Naive B cell (primary cell): ENCODE measurements around the gene ARHGEF1. TPM values are rescaled to one million over a fixed set of nuclear protein-coding genes. Genes with fewer than 3 reads are reported as not detected.

ENCODE experiments used
- ATAC-seq, 2 donors: fragments of 150-1000 bp; cut with Tn5 transposase; 2 replicates each; pipeline ENCODE4 v1.10.0; 2021; ENCODE audit warnings: low read depth in 2 of 2, mild to moderate bottlenecking in 2 of 2, moderate library complexity in 2 of 2
- DNase-seq: peaks from one replicate; pipeline ENCODE4 v3.0.0; 2022
- H3K27ac Mint-ChIP-seq, 6 donors: one replicate each; pipeline ENCODE4 v1.8.0; 2020 to 2022; ENCODE audit warnings: mild to moderate bottlenecking in 6 of 6, mixed read lengths in 6 of 6, moderate library complexity in 5 of 6, inconsistent platforms in 2 of 6
- H3K27me3 Mint-ChIP-seq, 3 donors: one replicate each; pipeline ENCODE4 v1.8.0; 2021 to 2022; ENCODE audit warnings: mixed read lengths in 3 of 3, mild to moderate bottlenecking in 1 of 3
- H3K36me3 Mint-ChIP-seq, 2 donors: one replicate each; pipeline ENCODE4 v1.8.0; 2020 to 2022; ENCODE audit warnings: mixed read lengths in 2 of 2, inconsistent platforms in 1 of 2, mild to moderate bottlenecking in 1 of 2
- H3K4me1 Mint-ChIP-seq, 3 donors: one replicate each; pipeline ENCODE4 v1.8.0; 2020 to 2022; ENCODE audit warnings: mixed read lengths in 3 of 3, inconsistent platforms in 1 of 3, mild to moderate bottlenecking in 1 of 3, moderate library complexity in 1 of 3
- H3K4me3 Mint-ChIP-seq, 8 donors: one replicate each; pipeline ENCODE4 v1.8.0; 2020 to 2022; ENCODE audit warnings: mild to moderate bottlenecking in 8 of 8, mixed read lengths in 8 of 8, moderate library complexity in 8 of 8, inconsistent platforms in 2 of 8
- H3K9me3 Mint-ChIP-seq, 7 donors: one replicate each; pipeline ENCODE4 v1.8.0; 2020 to 2022; ENCODE audit warnings: mixed read lengths in 7 of 7, mild to moderate bottlenecking in 5 of 7, inconsistent platforms in 2 of 7, moderate library complexity in 1 of 7
- polyA plus RNA-seq, 6 donors: library from polyadenylated mRNA; unstranded; fragments of 300-500 nt; fragmentation: Illumina TruSeq; gene quantifications; one replicate each; pipeline ENCODE4 v1.2.3, GENCODE V29; 2021; ENCODE audit warnings: low read depth in 6 of 6

Gene ARHGEF1, protein sequence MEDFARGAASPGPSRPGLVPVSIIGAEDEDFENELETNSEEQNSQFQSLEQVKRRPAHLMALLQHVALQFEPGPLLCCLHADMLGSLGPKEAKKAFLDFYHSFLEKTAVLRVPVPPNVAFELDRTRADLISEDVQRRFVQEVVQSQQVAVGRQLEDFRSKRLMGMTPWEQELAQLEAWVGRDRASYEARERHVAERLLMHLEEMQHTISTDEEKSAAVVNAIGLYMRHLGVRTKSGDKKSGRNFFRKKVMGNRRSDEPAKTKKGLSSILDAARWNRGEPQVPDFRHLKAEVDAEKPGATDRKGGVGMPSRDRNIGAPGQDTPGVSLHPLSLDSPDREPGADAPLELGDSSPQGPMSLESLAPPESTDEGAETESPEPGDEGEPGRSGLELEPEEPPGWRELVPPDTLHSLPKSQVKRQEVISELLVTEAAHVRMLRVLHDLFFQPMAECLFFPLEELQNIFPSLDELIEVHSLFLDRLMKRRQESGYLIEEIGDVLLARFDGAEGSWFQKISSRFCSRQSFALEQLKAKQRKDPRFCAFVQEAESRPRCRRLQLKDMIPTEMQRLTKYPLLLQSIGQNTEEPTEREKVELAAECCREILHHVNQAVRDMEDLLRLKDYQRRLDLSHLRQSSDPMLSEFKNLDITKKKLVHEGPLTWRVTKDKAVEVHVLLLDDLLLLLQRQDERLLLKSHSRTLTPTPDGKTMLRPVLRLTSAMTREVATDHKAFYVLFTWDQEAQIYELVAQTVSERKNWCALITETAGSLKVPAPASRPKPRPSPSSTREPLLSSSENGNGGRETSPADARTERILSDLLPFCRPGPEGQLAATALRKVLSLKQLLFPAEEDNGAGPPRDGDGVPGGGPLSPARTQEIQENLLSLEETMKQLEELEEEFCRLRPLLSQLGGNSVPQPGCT
- polyA plus RNA-seq, result 100 to 1,000 TPM; 110 to 220 (median 122) TPM

DNA sequence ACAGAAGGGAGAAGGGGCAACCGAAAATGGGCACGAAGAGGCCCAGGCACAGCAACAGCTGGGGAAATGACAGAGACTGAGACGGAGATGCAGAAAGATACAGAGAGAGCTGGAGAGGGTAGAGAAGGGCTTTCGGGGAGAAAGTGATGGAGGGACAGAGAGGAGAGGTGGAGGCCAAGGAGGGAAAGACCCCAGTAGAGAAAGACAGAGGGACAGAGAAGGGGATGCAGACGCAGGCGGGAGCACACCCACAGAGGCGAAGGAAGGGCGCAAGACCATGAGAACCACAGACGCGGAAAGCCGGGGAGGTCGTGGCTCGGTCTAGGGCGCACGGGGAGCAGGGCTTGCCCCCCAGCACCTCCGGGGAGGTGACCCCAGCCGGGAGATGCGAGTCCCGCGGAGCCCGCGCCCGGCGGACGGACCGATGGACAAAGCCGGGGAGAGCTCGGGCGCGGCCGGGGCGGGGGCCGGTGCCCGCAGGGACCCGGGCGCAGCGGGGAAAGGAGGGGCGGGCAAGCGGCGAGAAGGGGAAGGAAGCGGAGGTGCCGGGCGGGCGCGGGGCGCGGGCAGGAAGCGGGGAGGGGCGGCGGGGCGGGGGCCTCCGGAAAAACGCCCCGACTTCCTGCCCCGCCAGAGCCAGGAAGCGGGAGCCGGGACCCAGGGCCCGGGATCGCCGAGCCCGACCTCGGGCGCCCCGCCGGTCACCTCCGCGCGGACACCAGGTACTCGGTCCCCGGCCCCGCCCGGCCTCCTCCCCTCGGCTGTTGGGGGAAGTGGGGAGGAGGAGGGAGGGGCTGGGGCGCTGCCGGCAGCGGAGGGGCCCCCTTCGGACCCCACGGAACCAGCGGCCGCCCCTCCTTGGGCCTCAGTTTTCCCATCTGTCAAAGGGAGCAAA, at the start of gene ARHGEF1:
Gene ARHGEF1, plus strand, starts transcription at position 617 of the 895 bp plus-strand sequence. CDS start 4,899 bp downstream, outside the sequence.
- Mint-ChIP-seq H3K4me3 (peak within 1 kb of the TSS; percentile 92 to 100 (median 100)), H3K27me3 (no peaks in the 10 kb centered on the region), H3K9me3 (no peaks in the 10 kb centered on the region), H3K36me3 (peaks cover 0 to 19% of the 10 kb centered on the region in 2 donors), H3K4me1 (peaks cover 58 to 72% (median 68%) of the 10 kb centered on the region in 3 donors), H3K27ac (peak within 1 kb of the TSS; percentile 83 to 100 (median 100))
- peak; percentile 80 for DNase-seq
- ATAC-seq, result peak; percentile 21 to 25

DNA sequence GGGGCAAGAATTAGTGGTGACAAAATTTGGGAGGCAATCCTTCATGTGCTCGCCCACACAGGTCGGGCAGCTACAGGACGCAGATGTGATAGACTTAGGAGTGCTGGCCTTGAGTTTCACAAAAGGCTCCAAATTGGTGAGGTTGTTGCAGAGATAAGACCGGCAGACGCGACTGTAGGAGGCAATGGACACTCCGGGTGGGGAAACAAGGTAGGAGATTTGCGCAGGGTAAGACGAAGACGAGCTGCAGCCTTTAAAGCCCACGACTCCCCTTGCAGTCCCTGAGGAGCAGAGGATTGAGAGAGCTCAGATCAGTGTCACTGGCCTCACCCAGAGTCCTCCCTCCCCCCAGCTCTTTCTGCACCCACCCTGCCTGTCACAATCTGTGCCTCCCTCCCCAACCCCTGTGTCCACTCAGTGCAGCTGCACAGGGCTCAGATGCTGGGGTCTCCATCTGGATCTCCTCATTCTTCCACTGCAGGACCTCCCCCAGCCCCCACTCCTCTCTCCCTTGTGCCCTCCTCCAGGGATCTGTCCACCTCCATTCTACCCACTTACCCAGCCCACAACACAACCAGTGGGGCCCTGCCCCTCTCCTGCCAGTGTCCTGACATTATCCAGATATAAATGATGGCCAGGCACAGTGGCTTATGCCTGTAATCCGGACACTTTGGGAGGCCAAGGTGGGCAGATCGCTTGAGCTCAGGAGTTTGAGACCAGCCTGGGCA, 44.8 kb upstream of the ARHGEF1 start:
- H3K27ac Mint-ChIP-seq, result peak overlapping the region in 1 of 6 donors; percentile 82
- DNase-seq (no peak), ATAC-seq (no peak)

DNA sequence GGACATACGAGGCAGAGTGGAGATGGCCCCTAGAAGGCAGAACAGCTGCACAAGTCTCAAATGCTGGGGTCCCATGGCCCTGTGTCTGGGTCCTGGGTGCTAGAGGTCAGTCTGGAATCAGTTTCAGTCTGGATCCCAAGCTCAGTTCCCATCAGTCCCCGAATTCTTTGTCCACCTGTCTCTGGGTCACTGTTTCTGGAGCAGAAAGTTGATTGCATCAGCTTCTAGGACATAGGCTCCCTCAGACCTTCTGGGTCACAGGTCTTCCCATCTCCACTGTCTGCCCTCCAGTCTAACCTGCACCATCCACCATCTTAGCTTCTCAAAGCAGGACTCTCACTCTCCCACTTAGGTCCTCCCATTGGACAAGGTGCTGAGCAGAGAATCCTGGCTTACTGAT, 43.8 kb upstream of the ARHGEF1 start:
- Mint-ChIP-seq H3K27ac (no peak overlapping the region), H3K27me3 (peaks cover 20 to 45% (median 44%) of the 10 kb centered on the region in 3 donors), H3K36me3 (peaks cover 0 to 8% of the 10 kb centered on the region in 2 donors), H3K4me1 (peaks cover 0 to 6% (median 0%) of the 10 kb centered on the region in 3 donors), H3K9me3 (peaks cover 0 to 7% (median 2%) of the 10 kb centered on the region in 7 donors), H3K4me3 (no peak overlapping the region)
- ATAC-seq (no peak), DNase-seq (no peak)

More for the DNA sequence above, 44.8 kb upstream of the ARHGEF1 start:
- peaks cover 0 to 6% (median 0%) of the 10 kb centered on the region in 3 donors for H3K4me1 Mint-ChIP-seq
- peaks cover 20 to 36% (median 34%) of the 10 kb centered on the region in 3 donors for H3K27me3 Mint-ChIP-seq
- no peaks in the 10 kb centered on the region for H3K36me3 Mint-ChIP-seq
- no peaks in the 10 kb centered on the region for H3K9me3 Mint-ChIP-seq
- H3K4me3 Mint-ChIP-seq, result no peak overlapping the region

DNA sequence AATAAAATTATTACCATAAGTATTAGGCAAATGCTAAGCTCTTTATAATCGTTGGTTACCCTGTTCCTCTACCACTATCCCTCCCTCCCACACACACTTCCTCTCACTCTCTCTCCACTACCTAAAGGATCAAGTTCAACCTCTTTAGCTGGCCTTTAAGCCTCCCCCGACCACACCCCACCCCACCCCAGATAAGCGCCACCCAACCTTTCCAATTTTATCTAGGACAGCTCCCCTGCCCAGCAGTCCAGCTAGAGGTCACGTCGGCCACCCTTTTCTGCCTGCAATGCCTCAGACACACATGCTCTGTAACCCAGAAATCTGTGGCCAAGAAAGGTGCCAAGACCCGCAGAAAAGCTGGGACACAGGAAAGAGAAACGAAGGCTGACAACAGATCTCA, 39.6 kb upstream of the ARHGEF1 start:
- Mint-ChIP-seq H3K4me1 (no peaks in the 10 kb centered on the region), H3K27ac (no peak overlapping the region), H3K27me3 (peaks cover 4 to 29% (median 22%) of the 10 kb centered on the region in 3 donors), H3K36me3 (peaks cover 0 to 12% of the 10 kb centered on the region in 2 donors), H3K9me3 (peaks cover 0 to 9% (median 2%) of the 10 kb centered on the region in 7 donors), H3K4me3 (peak overlapping the region in 1 of 8 donors; percentile 44)
- ATAC-seq (no peak), DNase-seq (no peak)

DNA sequence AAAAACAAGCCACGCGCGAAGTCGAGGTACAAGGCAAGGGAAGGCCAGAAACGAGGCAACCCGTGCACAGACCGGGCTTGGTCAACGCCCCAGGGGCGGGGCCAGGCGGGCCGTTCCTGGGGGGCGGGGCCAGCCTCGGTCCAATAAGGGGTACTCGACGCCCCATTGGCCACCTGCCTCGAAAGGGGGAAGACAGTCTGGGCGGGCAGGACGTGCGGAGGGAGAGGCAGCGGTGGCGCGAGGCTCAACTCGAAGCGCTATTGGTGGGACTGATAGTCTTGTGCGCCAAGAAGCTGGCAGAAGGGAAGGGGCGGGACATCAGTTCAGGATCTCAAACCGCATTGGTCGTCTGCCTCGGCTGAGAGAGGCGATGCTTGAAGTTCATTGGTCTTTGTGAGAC, 38.4 kb upstream of the ARHGEF1 start, which contains the start of gene LYPD4:
Gene LYPD4, minus strand, starts transcription at position 83 of the 400 bp plus-strand sequence. CDS start 5,398 bp downstream, outside the sequence.
- peaks cover 4 to 20% (median 20%) of the 10 kb centered on the region in 3 donors for H3K27me3 Mint-ChIP-seq
- peak within 1 kb of the TSS in 1 of 6 donors; percentile 70 for H3K27ac Mint-ChIP-seq

DNA sequence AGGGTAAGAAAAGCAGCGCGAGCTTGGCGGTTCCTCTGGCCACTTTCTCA, 38.2 kb upstream of the ARHGEF1 start, which contains the start of gene DMRTC2:
Gene DMRTC2, plus strand, starts transcription at position 42 of the 50 bp plus-strand sequence. CDS start 2,387 bp downstream, outside the sequence.
- DNase-seq (no peak), ATAC-seq (no peak)
- Mint-ChIP-seq H3K36me3 (peaks cover 0 to 12% of the 10 kb centered on the region in 2 donors), H3K9me3 (peaks cover 0 to 9% (median 2%) of the 10 kb centered on the region in 7 donors), H3K27me3 (peaks cover 4 to 20% (median 20%) of the 10 kb centered on the region in 3 donors), H3K27ac (peak within 1 kb of the TSS in 2 of 6 donors; percentile 80 to 92), H3K4me3 (no peak within 1 kb of the TSS), H3K4me1 (no peaks in the 10 kb centered on the region)

More for the DNA sequence above, 38.4 kb upstream of the ARHGEF1 start, which contains the start of gene LYPD4:
- Mint-ChIP-seq H3K36me3 (peaks cover 0 to 12% of the 10 kb centered on the region in 2 donors), H3K4me3 (peak within 1 kb of the TSS in 1 of 8 donors; percentile 44), H3K4me1 (no peaks in the 10 kb centered on the region), H3K9me3 (peaks cover 0 to 9% (median 2%) of the 10 kb centered on the region in 7 donors)
- DNase-seq (no peak), ATAC-seq (no peak)

DNA sequence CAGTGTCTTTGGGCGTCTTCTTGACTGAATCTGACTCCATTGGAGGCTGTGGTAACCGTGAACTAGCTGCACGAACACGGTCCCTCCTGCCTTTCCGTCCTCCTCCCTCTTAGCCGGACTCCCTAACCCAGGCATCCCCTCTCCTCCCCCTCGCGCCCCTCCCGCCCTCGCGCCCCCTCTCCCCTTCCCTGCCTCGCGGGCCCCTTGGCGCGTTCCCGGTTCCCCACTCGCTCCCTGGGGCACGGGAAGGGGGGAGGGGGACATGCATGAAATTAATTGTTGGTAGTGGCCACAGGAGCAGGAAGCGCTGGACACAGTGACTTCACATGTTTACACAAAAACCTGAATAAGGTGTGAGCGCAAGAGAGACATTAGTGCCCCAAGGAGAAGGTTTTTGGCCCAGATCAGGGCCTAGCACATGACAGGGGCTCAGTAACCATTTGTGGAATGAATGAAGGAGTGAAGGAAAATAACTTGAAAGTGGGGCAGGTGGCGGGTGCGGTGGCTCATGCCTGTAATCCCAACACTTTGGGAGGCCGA, 37.9 kb upstream of the ARHGEF1 start:
- no peak for ATAC-seq
- H3K4me1 Mint-ChIP-seq, result no peaks in the 10 kb centered on the region

DNA sequence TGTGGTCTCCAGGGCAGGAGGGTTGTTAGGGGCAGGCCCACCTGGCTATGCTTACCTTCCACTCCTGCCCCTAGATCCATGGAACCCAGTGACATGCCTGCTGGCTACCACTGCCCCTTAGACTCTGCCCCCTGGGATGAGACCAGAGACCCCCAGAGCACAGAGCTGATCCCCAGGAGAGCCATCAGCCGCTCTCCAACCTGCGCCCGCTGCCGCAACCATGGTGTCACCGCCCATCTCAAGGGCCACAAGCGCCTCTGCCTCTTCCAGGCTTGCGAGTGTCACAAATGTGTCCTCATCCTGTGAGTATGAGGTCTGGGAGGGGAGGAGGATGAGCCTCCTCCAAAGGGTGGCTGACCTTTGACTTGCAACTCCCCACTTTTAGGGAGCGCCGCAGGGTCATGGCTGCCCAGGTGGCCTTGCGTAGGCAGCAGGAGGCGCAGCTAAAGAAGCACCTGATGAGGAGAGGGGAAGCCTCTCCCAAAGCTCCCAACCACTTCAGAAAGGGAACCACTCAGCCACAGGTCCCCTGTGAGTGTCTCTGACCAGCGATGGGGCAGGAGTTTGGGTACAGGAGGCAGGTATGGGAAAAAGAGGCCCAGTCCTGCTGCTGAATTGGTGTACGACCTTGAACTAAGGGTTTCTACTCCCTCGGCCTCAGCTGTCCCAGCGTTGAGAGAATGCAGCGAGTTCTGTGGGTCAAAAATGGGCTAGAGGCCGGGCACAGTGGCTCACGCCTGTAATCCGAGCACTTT, 35.5 kb upstream of the ARHGEF1 start:
- DNase-seq (no peak), ATAC-seq (no peak)
- H3K27me3 Mint-ChIP-seq, result peaks cover 4 to 35% (median 30%) of the 10 kb centered on the region in 3 donors
- H3K27ac Mint-ChIP-seq, result no peak overlapping the region
- peaks cover 0 to 9% (median 2%) of the 10 kb centered on the region in 7 donors for H3K9me3 Mint-ChIP-seq
- H3K4me3 Mint-ChIP-seq, result no peak overlapping the region
- no peaks in the 10 kb centered on the region for H3K4me1 Mint-ChIP-seq
- peaks cover 0 to 12% of the 10 kb centered on the region in 2 donors for H3K36me3 Mint-ChIP-seq

More for the DNA sequence above, 37.9 kb upstream of the ARHGEF1 start:
- Mint-ChIP-seq H3K27me3 (peaks cover 4 to 20% (median 20%) of the 10 kb centered on the region in 3 donors), H3K9me3 (peaks cover 0 to 9% (median 2%) of the 10 kb centered on the region in 7 donors), H3K4me3 (no peak overlapping the region), H3K27ac (no peak overlapping the region), H3K36me3 (peaks cover 0 to 12% of the 10 kb centered on the region in 2 donors)
- no peak for DNase-seq

DNA sequence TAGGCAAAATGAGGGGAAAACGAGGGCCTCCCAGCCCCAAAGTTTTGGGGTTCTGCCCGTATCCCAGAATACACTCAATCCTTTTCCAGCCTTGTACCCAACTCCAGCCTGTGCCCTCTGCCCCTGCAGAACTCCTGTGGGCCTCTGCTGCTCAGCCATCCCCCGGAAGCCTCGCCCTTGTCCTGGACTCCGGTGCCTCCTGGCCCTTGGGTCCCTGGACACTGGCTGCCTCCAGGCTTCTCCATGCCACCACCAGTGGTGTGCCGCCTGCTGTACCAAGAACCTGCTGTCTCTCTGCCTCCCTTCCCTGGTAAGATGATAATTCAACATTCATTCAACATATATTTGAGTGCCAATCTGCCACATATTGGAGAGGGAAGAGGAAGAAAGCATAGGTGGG, 34.3 kb upstream of the ARHGEF1 start:
- H3K4me3 Mint-ChIP-seq, result no peak overlapping the region
- peaks cover 4 to 31% (median 27%) of the 10 kb centered on the region in 3 donors for H3K27me3 Mint-ChIP-seq
- DNase-seq (no peak), ATAC-seq (no peak)
- H3K4me1 Mint-ChIP-seq, result no peaks in the 10 kb centered on the region
- peaks cover 0 to 8% (median 2%) of the 10 kb centered on the region in 7 donors for H3K9me3 Mint-ChIP-seq
- peaks cover 0 to 9% of the 10 kb centered on the region in 2 donors for H3K36me3 Mint-ChIP-seq
- H3K27ac Mint-ChIP-seq, result peak overlapping the region in 2 of 6 donors; percentile 24 to 55

DNA sequence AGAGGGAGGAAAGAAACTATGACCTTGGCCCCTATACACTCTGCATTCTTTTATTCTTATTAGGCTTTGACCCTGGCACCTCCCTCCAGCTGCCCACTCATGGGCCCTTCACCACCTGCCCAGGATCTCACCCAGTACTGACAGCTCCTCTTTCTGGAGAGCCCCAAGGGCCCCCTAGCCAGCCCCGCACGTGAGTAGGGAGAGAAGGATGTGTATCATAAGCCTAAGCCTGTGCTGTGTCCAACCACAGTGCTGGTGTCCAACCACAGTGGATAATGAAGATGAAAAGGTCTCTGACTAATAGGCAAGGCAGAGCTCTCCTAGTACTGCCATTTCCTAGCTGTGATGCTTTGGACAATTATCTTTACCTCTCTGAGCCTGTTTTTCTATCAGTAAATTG, 33.9 kb upstream of the ARHGEF1 start:
- peaks cover 0 to 5% of the 10 kb centered on the region in 2 donors for H3K36me3 Mint-ChIP-seq
- peaks cover 4 to 27% (median 23%) of the 10 kb centered on the region in 3 donors for H3K27me3 Mint-ChIP-seq
- no peaks in the 10 kb centered on the region for H3K4me1 Mint-ChIP-seq
- peaks cover 0 to 4% (median 2%) of the 10 kb centered on the region in 7 donors for H3K9me3 Mint-ChIP-seq
- no peak overlapping the region for H3K27ac Mint-ChIP-seq
- H3K4me3 Mint-ChIP-seq, result no peak overlapping the region
- DNase-seq (no peak), ATAC-seq (no peak)

DNA sequence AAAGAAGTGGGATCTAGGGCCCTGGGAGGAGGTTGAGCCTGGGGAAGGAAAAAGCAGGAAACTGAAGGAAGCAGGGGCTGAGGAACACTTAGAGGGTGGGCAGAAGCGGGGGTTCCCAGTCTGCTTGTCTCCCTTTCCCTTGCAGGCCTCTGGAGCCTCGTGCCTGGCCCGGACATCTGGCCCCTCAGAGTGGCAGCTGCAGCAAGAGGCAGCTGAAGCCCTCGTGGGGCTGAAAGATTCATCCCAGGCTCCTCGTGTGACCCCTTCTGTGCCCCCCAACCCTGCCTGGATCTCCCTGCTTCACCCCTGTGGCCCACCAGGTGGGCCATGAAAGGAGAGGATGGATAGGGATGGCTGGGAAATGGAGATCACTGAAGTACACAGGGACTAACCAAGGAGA, 32.6 kb upstream of the ARHGEF1 start:
- no peaks in the 10 kb centered on the region for H3K4me1 Mint-ChIP-seq
- H3K36me3 Mint-ChIP-seq, result no peaks in the 10 kb centered on the region
- no peak overlapping the region for H3K4me3 Mint-ChIP-seq
- no peak for ATAC-seq
- H3K9me3 Mint-ChIP-seq, result no peaks in the 10 kb centered on the region
- H3K27me3 Mint-ChIP-seq, result peaks cover 4 to 23% (median 18%) of the 10 kb centered on the region in 3 donors
- H3K27ac Mint-ChIP-seq, result no peak overlapping the region
- no peak for DNase-seq
